ENCODE data around the gene SYT6. TPM values are rescaled to one million over a fixed set of nuclear protein-coding genes. Genes with fewer than 3 reads are reported as not detected.

SYT6 gene
- not detected for total RNA-seq

GRCh38 chr1:114153261-114154145, at the start of gene SYT6:
SYT6 (minus strand) TSS chr1:114153869; CDS start chr1:114153772, 97 bp downstream.
- ChIA-PET CTCF (no interaction called here), POLR2A (no interaction called here)
- Mint-ChIP-seq H3K27me3 (peaks cover 72% of the 10 kb centered on the region), H3K9me3 (no peaks in the 10 kb centered on the region), H3K36me3 (ENCODE audit: low read depth) (no peaks in the 10 kb centered on the region), H3K4me3 (no peak within 1 kb of the TSS), H3K4me1 (peaks cover 7% of the 10 kb centered on the region), H3K27ac (no peak within 1 kb of the TSS)
- DNase-seq: no peak

GRCh38 chr1:114201486-114201885, 47.8 kb upstream of the SYT6 start:
- Mint-ChIP-seq H3K27me3 (peaks cover 29% of the 10 kb centered on the region), H3K27ac (no peak overlapping the region), H3K36me3 (ENCODE audit: low read depth) (no peaks in the 10 kb centered on the region), H3K9me3 (no peaks in the 10 kb centered on the region), H3K4me3 (no peak overlapping the region), H3K4me1 (no peaks in the 10 kb centered on the region)
- no peak for DNase-seq
- CTCF ChIA-PET: no interaction called here
- POLR2A ChIA-PET: no interaction called here

- Mint-ChIP-seq H3K27me3 (peaks cover 42% of the 10 kb centered on the region), H3K4me1 (no peaks in the 10 kb centered on the region), H3K27ac (no peak overlapping the region), H3K4me3 (no peak overlapping the region), H3K36me3 (ENCODE audit: low read depth) (no peaks in the 10 kb centered on the region), H3K9me3 (no peaks in the 10 kb centered on the region)
- DNase-seq: no peak
- POLR2A ChIA-PET: no interaction called here
- CTCF ChIA-PET: no interaction called here
Observed at GRCh38 chr1:114199017-114199594, 45.4 kb upstream of the SYT6 start.

GRCh38 chr1:114196992-114197907, 43.6 kb upstream of the SYT6 start:
- Mint-ChIP-seq H3K27ac (no peak overlapping the region), H3K4me3 (no peak overlapping the region), H3K36me3 (ENCODE audit: low read depth) (no peaks in the 10 kb centered on the region), H3K27me3 (peaks cover 44% of the 10 kb centered on the region), H3K9me3 (no peaks in the 10 kb centered on the region), H3K4me1 (no peaks in the 10 kb centered on the region)
- POLR2A ChIA-PET: no interaction called here
- CTCF ChIA-PET: no interaction called here
- no peak for DNase-seq

GRCh38 chr1:114195819-114196218, 42.1 kb upstream of the SYT6 start:
- H3K27me3 Mint-ChIP-seq: peaks cover 42% of the 10 kb centered on the region
- H3K27ac Mint-ChIP-seq: no peak overlapping the region
- no peaks in the 10 kb centered on the region for H3K36me3 Mint-ChIP-seq (ENCODE audit: low read depth)
- ChIA-PET POLR2A (no interaction called here), CTCF (interaction anchor here (1.6 kb wide), 1 partner anchor 217 kb away, joined by 3 read pairs; no protein-coding TSS in a partner anchor)
- no peak for DNase-seq
- no peaks in the 10 kb centered on the region for H3K9me3 Mint-ChIP-seq
- H3K4me1 Mint-ChIP-seq: no peaks in the 10 kb centered on the region
- no peak overlapping the region for H3K4me3 Mint-ChIP-seq

GRCh38 chr1:114192328-114192727, 38.7 kb upstream of the SYT6 start:
- Mint-ChIP-seq H3K9me3 (no peaks in the 10 kb centered on the region), H3K4me3 (no peak overlapping the region), H3K36me3 (ENCODE audit: low read depth) (no peaks in the 10 kb centered on the region), H3K4me1 (no peaks in the 10 kb centered on the region), H3K27ac (no peak overlapping the region), H3K27me3 (peaks cover 31% of the 10 kb centered on the region)
- ChIA-PET CTCF (interaction anchor here (0.6 kb wide), 1 partner anchor 44 kb away, joined by 3 read pairs; no protein-coding TSS in a partner anchor), POLR2A (no interaction called here)
- DNase-seq: no peak

GRCh38 chr1:114189398-114189797, 35.7 kb upstream of the SYT6 start:
- H3K36me3 Mint-ChIP-seq (ENCODE audit: low read depth): no peaks in the 10 kb centered on the region
- peaks cover 20% of the 10 kb centered on the region for H3K27me3 Mint-ChIP-seq
- H3K9me3 Mint-ChIP-seq: no peaks in the 10 kb centered on the region
- no peak for DNase-seq
- ChIA-PET POLR2A (no interaction called here), CTCF (interaction anchor here (0.7 kb wide), 1 partner anchor 94 kb away, joined by 4 read pairs; no protein-coding TSS in a partner anchor)
- H3K4me3 Mint-ChIP-seq: no peak overlapping the region
- no peak overlapping the region for H3K27ac Mint-ChIP-seq
- H3K4me1 Mint-ChIP-seq: no peaks in the 10 kb centered on the region

- peaks cover 10% of the 10 kb centered on the region for H3K27me3 Mint-ChIP-seq
- H3K4me1 Mint-ChIP-seq: no peaks in the 10 kb centered on the region
- no peak overlapping the region for H3K27ac Mint-ChIP-seq
- no peak overlapping the region for H3K4me3 Mint-ChIP-seq
- no peak for DNase-seq
- no peaks in the 10 kb centered on the region for H3K36me3 Mint-ChIP-seq (ENCODE audit: low read depth)
- CTCF ChIA-PET: no interaction called here
- H3K9me3 Mint-ChIP-seq: no peaks in the 10 kb centered on the region
- POLR2A ChIA-PET: no interaction called here
Observed at GRCh38 chr1:114181356-114181755, 27.7 kb upstream of the SYT6 start.

- no peak for DNase-seq
- H3K4me3 Mint-ChIP-seq: no peak overlapping the region
- H3K9me3 Mint-ChIP-seq: no peaks in the 10 kb centered on the region
- H3K4me1 Mint-ChIP-seq: no peaks in the 10 kb centered on the region
- no peaks in the 10 kb centered on the region for H3K36me3 Mint-ChIP-seq (ENCODE audit: low read depth)
- peaks cover 13% of the 10 kb centered on the region for H3K27me3 Mint-ChIP-seq
- CTCF ChIA-PET: no interaction called here
- POLR2A ChIA-PET: no interaction called here
- H3K27ac Mint-ChIP-seq: no peak overlapping the region
Observed at GRCh38 chr1:114180742-114181141, 27.1 kb upstream of the SYT6 start.

GRCh38 chr1:114178936-114179335, 25.3 kb upstream of the SYT6 start:
- no peak for DNase-seq
- Mint-ChIP-seq H3K4me3 (no peak overlapping the region), H3K27me3 (peaks cover 12% of the 10 kb centered on the region), H3K9me3 (no peaks in the 10 kb centered on the region), H3K36me3 (ENCODE audit: low read depth) (no peaks in the 10 kb centered on the region), H3K4me1 (no peaks in the 10 kb centered on the region), H3K27ac (no peak overlapping the region)
- POLR2A ChIA-PET: no interaction called here
- CTCF ChIA-PET: no interaction called here

GRCh38 chr1:114177282-114177681, 23.6 kb upstream of the SYT6 start:
- no peak for DNase-seq
- peaks cover 12% of the 10 kb centered on the region for H3K27me3 Mint-ChIP-seq
- H3K36me3 Mint-ChIP-seq (ENCODE audit: low read depth): no peaks in the 10 kb centered on the region
- no peaks in the 10 kb centered on the region for H3K4me1 Mint-ChIP-seq
- no peak overlapping the region for H3K27ac Mint-ChIP-seq
- ChIA-PET POLR2A (no interaction called here), CTCF (no interaction called here)
- no peaks in the 10 kb centered on the region for H3K9me3 Mint-ChIP-seq
- no peak overlapping the region for H3K4me3 Mint-ChIP-seq

- H3K36me3 Mint-ChIP-seq (ENCODE audit: low read depth): no peaks in the 10 kb centered on the region
- ChIA-PET CTCF (no interaction called here), POLR2A (no interaction called here)
- peaks cover 12% of the 10 kb centered on the region for H3K27me3 Mint-ChIP-seq
- no peak overlapping the region for H3K4me3 Mint-ChIP-seq
- H3K27ac Mint-ChIP-seq: no peak overlapping the region
- DNase-seq: no peak
- H3K9me3 Mint-ChIP-seq: no peaks in the 10 kb centered on the region
- no peaks in the 10 kb centered on the region for H3K4me1 Mint-ChIP-seq
Observed at GRCh38 chr1:114176366-114176765, 22.7 kb upstream of the SYT6 start.

- DNase-seq: no peak
- POLR2A ChIA-PET: no interaction called here
- Mint-ChIP-seq H3K4me3 (no peak overlapping the region), H3K27ac (no peak overlapping the region), H3K27me3 (peaks cover 10% of the 10 kb centered on the region), H3K9me3 (no peaks in the 10 kb centered on the region), H3K4me1 (no peaks in the 10 kb centered on the region), H3K36me3 (ENCODE audit: low read depth) (no peaks in the 10 kb centered on the region)
- CTCF ChIA-PET: no interaction called here
Observed at GRCh38 chr1:114173680-114174079, 20.0 kb upstream of the SYT6 start.

Data from activated CD4-positive, alpha-beta memory T cell treated with anti-CD3 and anti-CD28 coated beads, Interleukin-2, amount 10 ng/mL, durations not matched to agents 7 days and 5 days (primary cell).